GM06990 (cell line): ENCODE measurements around the gene FAM53B.

Source experiments
- DNase-seq: peaks from one replicate; pipeline ENCODE4 v3.0.0-alpha.2; 2011; ENCODE audit not compliant: insufficient read length; ENCODE audit errors: extremely low read depth
- H3K27me3 ChIP-seq: replicated peaks from 2 replicates; pipeline ENCODE4 v1.6.0; 2011; ENCODE audit warnings: low read length; ENCODE audit not compliant: control insufficient read depth, insufficient read depth
- H3K36me3 ChIP-seq: 2 replicates; pipeline ENCODE4 v1.5.1; 2011; ENCODE audit warnings: low read length; ENCODE audit not compliant: control insufficient read depth, insufficient read depth
- H3K4me3 ChIP-seq: replicated peaks from 2 replicates; pipeline ENCODE4 v1.5.1; 2011; ENCODE audit warnings: low read depth, mild to moderate bottlenecking, control low read depth, low read length
- TF ChIP-seq, protein P1 (sequence below): IDR thresholded peaks from 2 replicates; pipeline ENCODE4 v1.5.1; 2011; ENCODE audit warnings: low read length, control low read depth, mild to moderate bottlenecking, inconsistent platforms; ENCODE audit not compliant: insufficient read depth, poor library complexity, severe bottlenecking

FAM53B gene

DNA sequence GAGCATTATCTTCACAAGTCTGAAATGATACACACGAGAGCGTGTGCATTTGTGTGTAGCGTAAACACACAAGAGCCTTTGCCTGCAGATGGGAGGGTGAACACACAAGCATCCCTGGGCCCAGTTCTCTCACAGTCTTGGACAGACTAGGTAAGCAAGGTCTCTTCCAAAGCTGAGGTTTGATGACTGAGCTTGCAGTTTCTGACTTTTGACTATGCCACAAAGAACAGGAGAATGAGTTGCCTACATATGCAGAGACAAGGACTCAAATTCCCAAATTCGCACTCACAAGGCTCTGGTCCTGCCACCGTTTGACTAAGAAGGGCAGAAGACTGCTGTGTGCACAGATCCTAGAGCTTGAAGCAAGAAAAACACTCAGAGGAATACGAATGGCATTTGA is 55.8 kb downstream of the FAM53B start:
- Histone ChIP-seq H3K36me3 (peaks cover 5% of the 10 kb centered on the region), H3K27me3 (no peaks in the 10 kb centered on the region)

DNA sequence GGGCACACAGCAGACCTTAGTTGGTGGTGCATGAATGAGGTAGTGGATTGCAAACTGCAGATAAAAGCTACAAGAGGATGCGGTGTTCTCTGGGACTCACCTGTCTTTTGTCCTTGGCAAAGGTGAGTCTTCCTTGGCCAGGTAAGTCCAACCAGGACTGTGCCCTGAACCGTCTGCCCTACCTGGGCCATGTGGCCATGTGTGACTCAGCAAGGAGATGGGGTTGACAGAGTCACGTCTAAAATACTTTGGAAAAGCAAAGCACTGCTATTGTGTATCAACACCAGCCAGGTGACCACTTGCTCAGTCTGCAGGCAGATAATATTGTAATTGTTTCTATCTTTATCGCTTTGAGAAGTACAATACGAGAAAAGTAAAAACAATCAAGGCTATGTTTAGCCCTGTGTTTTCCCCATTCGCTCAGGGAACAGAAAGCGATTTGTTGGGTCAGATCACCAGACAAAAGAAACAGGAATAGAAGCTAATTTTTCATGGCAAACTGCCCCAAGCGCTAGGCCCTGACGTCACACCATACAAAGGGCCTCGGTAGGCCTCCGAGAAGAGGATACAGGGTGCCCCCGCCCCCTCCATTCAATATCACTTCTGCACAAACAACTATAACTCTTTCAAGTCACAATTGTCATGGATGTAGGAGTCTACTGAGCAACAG is 57.3 kb downstream of the FAM53B start:
- Histone ChIP-seq H3K27me3 (no peaks in the 10 kb centered on the region), H3K36me3 (peaks cover 6% of the 10 kb centered on the region), H3K4me3 (no peak overlapping the region)
- DNase-seq = no peak
- TF ChIP-seq, protein P1, sequence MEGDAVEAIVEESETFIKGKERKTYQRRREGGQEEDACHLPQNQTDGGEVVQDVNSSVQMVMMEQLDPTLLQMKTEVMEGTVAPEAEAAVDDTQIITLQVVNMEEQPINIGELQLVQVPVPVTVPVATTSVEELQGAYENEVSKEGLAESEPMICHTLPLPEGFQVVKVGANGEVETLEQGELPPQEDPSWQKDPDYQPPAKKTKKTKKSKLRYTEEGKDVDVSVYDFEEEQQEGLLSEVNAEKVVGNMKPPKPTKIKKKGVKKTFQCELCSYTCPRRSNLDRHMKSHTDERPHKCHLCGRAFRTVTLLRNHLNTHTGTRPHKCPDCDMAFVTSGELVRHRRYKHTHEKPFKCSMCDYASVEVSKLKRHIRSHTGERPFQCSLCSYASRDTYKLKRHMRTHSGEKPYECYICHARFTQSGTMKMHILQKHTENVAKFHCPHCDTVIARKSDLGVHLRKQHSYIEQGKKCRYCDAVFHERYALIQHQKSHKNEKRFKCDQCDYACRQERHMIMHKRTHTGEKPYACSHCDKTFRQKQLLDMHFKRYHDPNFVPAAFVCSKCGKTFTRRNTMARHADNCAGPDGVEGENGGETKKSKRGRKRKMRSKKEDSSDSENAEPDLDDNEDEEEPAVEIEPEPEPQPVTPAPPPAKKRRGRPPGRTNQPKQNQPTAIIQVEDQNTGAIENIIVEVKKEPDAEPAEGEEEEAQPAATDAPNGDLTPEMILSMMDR = no peak

More for the DNA sequence above, 55.8 kb downstream of the FAM53B start:
- DNase-seq = no peak
- TF ChIP-seq, protein P1 = no peak
- H3K4me3 ChIP-seq = no peak overlapping the region

DNA sequence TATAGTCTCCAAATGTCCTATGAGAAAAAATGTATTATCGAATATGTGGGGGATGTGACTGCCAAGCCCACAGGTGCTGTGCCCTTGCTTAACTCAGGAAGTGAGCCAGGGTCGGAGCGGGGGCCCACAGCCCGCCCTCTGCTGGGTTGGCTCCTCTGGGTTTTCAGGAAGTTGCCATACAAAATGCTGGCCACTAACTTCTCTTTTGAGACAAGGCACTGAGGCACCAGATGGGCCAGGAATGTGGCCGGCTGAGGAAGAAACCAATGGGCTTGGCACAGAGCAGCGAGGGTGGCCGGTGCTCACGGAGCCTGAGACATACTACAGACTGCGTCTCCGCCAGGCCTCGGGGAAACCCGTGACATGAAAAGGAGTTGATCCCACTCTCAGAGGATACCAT is 58.9 kb downstream of the FAM53B start:
- TF ChIP-seq, protein P1 = no peak
- DNase-seq = no peak
- Histone ChIP-seq H3K36me3 (peaks cover 14% of the 10 kb centered on the region), H3K27me3 (no peaks in the 10 kb centered on the region), H3K4me3 (no peak overlapping the region)

DNA sequence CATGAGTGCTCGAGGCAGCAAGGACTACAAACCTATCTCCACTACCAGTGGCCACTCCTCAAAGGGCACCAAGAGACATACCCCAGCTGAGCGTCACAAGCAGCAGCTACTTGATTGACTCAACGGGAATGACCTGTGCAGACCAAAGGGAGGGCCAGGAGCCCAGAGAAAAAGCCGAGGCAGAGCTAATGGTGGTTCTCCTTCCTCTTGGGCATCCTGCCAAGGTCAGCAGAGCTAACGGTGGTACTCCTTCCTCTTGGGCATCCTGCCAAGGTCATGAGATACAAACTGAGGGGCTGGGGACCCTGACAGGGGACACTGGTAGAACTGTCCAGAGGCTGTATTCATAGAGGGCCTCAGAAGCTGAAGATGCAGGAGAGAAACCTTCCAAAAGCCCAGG is 60.4 kb downstream of the FAM53B start:
- Histone ChIP-seq H3K36me3 (peaks cover 14% of the 10 kb centered on the region), H3K27me3 (no peaks in the 10 kb centered on the region), H3K4me3 (no peak overlapping the region)
- TF ChIP-seq, protein P1 = no peak
- no peak for DNase-seq

DNA sequence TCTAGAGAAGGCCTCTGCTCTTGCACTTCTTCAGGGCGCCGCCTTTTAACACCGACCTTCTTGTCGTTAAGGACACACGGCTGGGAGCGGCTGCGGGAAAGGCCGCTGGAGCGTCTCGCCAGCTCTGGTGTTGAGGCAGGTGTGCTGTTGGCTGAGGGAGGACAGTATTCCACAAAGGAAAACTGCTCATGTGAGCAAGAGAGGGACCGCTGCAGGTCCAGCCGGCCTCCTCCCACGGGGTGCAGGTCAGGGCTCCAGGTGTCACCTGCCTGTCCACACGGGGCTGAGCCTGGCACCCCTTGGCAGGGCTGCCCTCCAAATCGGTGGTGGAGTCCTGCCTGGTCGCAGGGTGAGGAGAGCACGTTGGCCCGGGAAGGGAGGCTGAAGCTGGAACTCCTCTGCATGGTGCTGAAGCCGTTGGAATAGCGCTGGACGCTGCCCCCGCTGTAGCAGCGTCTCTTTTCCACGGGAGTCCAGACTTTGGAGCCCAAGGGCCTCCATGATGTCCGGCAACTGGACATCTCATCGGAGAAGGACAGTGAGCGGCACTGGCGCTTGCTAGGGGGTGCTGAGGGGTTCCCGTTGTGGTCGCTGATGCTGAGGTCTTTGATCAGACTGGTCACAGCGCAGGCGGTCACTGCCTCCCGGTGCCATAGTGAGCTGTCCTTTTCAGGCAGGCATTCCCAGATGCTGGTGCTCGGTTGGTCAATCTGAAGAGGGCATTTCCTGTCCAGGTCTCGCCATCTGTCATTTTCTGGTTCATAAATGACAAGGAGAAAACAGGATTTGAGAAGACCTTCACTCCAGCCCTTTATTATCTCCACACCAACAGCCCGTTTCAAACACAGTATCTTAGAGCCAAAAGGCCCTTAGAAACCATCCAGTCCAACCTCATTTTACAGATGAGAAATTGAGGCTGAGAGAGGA is 62.3 kb downstream of the FAM53B start:
- Histone ChIP-seq H3K27me3 (no peaks in the 10 kb centered on the region), H3K4me3 (no peak overlapping the region), H3K36me3 (peaks cover 15% of the 10 kb centered on the region)
- TF ChIP-seq, protein P1 = no peak
- no peak for DNase-seq
